GM10266 (cell line): ENCODE results near the gene MMP28.

Experiments used
- DNase-seq: peaks from one replicate; pipeline ENCODE4 v3.0.0; 2012; ENCODE audit errors: extremely low spot score
- TF ChIP-seq, protein P1 (sequence below): IDR thresholded peaks from 2 replicates; pipeline ENCODE4 v1.5.1; 2012; ENCODE audit warnings: mild to moderate bottlenecking, low read depth; ENCODE audit not compliant: control insufficient read depth, insufficient read depth; ENCODE audit errors: missing control alignments

Gene MMP28

DNA sequence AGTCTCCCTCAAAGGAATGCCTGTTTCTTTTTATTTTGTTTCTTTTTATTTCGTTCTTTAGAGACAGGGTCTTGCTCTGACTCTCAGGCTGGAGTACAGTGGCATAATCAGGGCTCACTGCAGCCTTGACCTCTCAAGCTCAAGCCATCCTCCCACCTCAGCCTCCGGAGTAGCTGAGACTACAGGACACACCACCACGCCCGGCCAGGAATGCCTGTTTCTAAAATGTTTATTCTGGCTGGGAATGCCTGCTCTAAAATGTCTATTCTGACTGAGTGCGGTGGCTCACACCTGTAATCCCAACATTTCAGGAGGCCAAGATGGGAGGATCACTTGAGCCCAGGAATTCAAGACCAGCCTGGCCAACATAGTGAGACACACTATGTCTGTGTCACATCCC lies 2.5 kb upstream of the MMP28 start:
- TF ChIP-seq, protein P1, sequence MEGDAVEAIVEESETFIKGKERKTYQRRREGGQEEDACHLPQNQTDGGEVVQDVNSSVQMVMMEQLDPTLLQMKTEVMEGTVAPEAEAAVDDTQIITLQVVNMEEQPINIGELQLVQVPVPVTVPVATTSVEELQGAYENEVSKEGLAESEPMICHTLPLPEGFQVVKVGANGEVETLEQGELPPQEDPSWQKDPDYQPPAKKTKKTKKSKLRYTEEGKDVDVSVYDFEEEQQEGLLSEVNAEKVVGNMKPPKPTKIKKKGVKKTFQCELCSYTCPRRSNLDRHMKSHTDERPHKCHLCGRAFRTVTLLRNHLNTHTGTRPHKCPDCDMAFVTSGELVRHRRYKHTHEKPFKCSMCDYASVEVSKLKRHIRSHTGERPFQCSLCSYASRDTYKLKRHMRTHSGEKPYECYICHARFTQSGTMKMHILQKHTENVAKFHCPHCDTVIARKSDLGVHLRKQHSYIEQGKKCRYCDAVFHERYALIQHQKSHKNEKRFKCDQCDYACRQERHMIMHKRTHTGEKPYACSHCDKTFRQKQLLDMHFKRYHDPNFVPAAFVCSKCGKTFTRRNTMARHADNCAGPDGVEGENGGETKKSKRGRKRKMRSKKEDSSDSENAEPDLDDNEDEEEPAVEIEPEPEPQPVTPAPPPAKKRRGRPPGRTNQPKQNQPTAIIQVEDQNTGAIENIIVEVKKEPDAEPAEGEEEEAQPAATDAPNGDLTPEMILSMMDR = no peak

DNA sequence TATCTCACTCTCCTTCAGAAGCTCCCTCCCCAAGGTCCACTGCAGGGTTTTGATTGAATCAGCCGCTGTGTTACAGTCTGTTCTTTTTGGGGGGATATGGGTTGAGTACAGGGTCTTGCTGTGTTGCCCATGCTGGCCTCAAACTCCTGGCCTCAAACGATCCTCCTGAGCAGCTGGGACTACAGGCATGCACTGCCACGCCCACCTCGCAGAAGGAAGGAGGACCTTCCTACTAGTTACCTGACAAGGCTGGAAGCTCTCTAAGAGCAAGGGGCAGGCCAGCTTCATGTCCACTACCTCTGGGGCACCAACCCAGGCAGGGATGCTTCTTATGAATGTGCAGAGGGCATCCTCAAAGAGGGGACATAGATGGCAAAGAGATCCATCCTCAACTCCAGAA lies 1.9 kb upstream of the MMP28 start:
- TF ChIP-seq, protein P1 = no peak
- DNase-seq = no peak

More for the DNA sequence above, 2.5 kb upstream of the MMP28 start:
- no peak for DNase-seq

DNA sequence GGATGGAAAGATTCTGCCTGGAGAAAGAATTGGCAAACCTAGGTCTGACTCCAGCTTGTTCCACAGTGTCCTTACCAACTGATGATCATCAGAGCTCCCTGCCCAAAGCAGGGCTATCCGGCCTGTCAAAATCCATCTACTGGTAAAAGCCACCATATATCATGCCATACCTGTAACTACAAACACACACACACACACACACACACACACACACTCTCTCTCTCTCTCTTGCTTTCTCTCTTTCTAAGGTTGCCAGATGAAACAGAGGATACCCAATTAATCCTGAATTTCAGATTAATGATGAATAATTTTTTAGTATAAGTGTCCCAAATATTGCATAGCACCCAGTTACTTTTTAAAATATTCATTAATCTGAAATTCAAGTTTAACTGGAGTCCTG lies 1.5 kb upstream of the MMP28 start:
- TF ChIP-seq, protein P1 = no peak
- DNase-seq = no peak

DNA sequence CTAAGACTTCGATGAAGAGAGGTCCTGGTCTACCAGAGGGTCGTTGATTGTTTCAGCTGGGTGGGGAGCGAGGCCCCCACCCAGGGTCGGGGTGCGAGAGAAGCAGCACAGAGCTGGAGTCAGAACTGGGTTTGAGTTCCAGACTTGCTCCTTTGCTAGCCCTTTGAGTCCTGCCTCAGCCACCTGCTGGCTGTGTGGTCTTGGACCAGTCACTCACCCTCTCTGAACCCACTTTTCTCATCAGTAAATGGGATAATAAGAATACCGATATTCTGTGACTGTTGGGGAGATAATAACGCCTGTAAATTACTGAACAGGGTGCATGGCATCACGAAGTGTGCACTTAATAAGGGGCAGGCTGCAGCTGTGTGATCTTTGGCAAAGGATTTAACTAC lies 427 bp upstream of the MMP28 start:
- TF ChIP-seq, protein P1 = no peak
- DNase-seq = no peak

DNA sequence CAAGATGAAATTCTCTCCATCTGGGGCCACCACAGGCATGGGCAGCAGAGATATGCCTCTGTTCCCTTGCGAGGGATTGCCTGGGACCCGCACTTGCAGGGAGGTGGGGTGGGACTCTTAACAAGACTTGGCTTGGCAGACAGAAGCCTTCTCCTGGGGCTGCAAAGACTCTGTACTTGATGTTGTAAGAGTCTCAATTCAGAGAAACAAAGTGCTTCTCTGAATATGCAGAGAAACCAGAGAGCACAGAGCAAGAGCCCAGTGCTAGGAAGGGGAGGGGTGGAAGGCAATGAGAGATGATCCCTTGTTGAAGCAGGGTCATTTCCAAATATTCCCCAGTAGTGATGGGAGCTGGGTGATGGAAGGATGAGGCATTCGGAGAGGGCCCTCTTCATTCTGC lies 2.2 kb downstream of the MMP28 start:
- DNase-seq = no peak

DNA sequence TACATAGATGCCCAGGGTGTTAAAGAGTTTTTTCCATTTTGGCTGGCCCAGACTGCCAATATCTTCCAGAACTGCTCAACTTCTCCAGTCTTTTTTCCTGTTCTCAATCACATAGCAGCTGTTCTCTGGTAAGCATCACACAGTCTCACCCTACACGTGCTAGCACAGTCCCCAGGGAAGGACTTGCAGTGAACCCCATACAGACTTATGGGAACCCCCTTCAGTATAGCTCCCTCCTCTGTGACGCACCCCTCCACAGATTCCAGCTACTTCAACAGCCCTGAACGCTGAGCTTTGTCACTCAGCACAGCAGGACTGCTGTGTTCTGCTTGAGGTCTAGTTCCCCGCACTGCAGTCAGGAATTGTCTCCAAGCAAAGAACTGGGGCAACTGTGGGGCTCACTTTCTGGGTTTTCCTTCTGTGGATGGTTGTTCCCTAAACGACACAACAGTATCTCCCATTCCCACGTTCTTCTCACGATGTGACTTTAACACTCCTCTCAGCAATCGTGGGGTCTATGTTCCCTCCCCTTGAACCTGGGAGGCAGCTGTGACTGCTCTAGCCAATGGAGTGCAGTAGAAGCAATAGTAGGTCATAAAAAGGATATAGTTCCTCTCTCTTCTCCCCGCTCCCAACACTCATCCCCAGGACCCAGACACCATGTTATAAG lies 3.6 kb downstream of the MMP28 start:
- TF ChIP-seq, protein P1 = no peak
- DNase-seq = peak; percentile 10

More for the DNA sequence above, 2.2 kb downstream of the MMP28 start:
- TF ChIP-seq, protein P1 = no peak

DNA sequence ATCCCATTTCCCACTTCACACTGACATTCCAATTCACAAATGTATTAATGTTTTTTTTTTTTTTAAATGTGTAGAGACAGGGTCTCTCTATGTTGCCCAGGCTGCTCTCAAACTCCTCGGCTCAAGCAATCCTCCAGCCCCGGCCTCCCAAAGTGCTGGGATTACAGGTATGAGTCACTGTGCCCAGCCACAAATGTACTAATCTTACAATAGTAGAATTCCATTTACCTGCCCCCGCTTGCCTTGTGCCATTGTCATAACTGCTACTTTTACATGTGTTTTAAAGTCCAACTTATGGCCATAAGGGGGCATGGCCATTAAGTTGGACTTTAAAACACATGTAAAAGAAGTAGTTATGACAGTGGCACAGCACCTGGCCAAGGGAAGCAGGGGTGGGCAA lies 4.6 kb downstream of the MMP28 start:
- no peak for DNase-seq
- TF ChIP-seq, protein P1 = no peak
